OCI-LY7 (cell line): ENCODE results near the gene SMYD3. TPM values are rescaled to one million over a fixed set of nuclear protein-coding genes. Genes with fewer than 3 reads are reported as not detected.

Experiments
- BruUV-seq: library from RNA; stranded (reverse); fragments of 400-500 nt; replicated peaks from 2 replicates; lab custom pipeline; 2021; lab: Mats Ljungman, UMichigan
- CTCF ChIA-PET: fragments of 300-600 bp; sonication (Branson Sonifier 250); formaldehyde crosslinking; loops from one replicate; lab custom pipeline; 2022; ENCODE audit warnings: antibody characterized with exemption; ENCODE audit not compliant: unreplicated experiment; lab: Charles Lee
- POLR2A ChIA-PET: fragments of 300-600 bp; sonication (Branson Sonifier 250); formaldehyde crosslinking; loops from one replicate; lab custom pipeline; 2022; ENCODE audit warnings: antibody characterized with exemption; lab: Charles Lee
- DNase-seq: peaks from one replicate; pipeline ENCODE4 v3.0.0-alpha.2; 2015; ENCODE audit warnings: low spot score
- H2AFZ ChIP-seq: fragments of 200-600 bp; sonication (generic), shearing (Covaris generic); 2 replicates; pipeline ENCODE4 v1.6.1; 2014; ENCODE audit warnings: mild to moderate bottlenecking, antibody characterized with exemption, low read length, moderate library complexity
- H3K27ac ChIP-seq: fragments of 200-600 bp; sonication (generic); 2 replicates; pipeline ENCODE4 v1.5.1; 2014; ENCODE audit warnings: mixed run types, low read depth, mild to moderate bottlenecking, moderate library complexity, low read length, inconsistent platforms; ENCODE audit not compliant: poor library complexity, severe bottlenecking
- H3K36me3 ChIP-seq: fragments of 200-600 bp; sonication (generic); 2 replicates; pipeline ENCODE4 v1.6.1; 2014; ENCODE audit warnings: mild to moderate bottlenecking, antibody characterized with exemption, low read length, moderate library complexity, mixed read lengths; ENCODE audit not compliant: insufficient read depth
- H3K4me1 ChIP-seq: fragments of 200-600 bp; sonication (generic); 2 replicates; pipeline ENCODE4 v1.5.1; 2014; ENCODE audit warnings: mild to moderate bottlenecking, low read length; ENCODE audit not compliant: insufficient read depth, poor library complexity, severe bottlenecking
- H3K4me2 ChIP-seq: fragments of 200-600 bp; sonication (generic); 2 replicates; pipeline ENCODE4 v1.6.1; 2014; ENCODE audit warnings: mild to moderate bottlenecking, low read length
- H3K4me3 ChIP-seq: fragments of 200-600 bp; sonication (generic); 2 replicates; pipeline ENCODE4 v1.5.1; 2014; ENCODE audit warnings: mild to moderate bottlenecking, low read depth, low read length; ENCODE audit not compliant: poor library complexity, severe bottlenecking
- H3K79me2 ChIP-seq: fragments of 200-600 bp; sonication (generic); 2 replicates; pipeline ENCODE4 v1.6.1; 2016; ENCODE audit warnings: low read depth, mild to moderate bottlenecking, low read length, moderate library complexity, mixed read lengths; ENCODE audit not compliant: insufficient read depth
- H3K9me2 ChIP-seq: fragments of 200-600 bp; sonication (generic); 2 replicates; pipeline ENCODE4 v1.6.1; 2016; ENCODE audit warnings: mild to moderate bottlenecking, low read length, mixed read lengths; ENCODE audit not compliant: insufficient read depth
- H3K9me3 ChIP-seq: fragments of 200-600 bp; sonication (generic); 2 replicates; pipeline ENCODE4 v1.6.1; 2014; ENCODE audit warnings: mild to moderate bottlenecking, mixed run types, low read length, mixed read lengths
- H4K20me1 ChIP-seq: fragments of 200-600 bp; sonication (generic); 2 replicates; pipeline ENCODE4 v1.6.1; 2014; ENCODE audit warnings: mild to moderate bottlenecking, antibody characterized with exemption, low read length, moderate library complexity, mixed read lengths; ENCODE audit not compliant: insufficient read depth
- CTCF ChIP-seq: fragments of 200-600 bp; sonication (generic); conservative IDR thresholded peaks from 2 replicates; pipeline ENCODE4 v1.5.1; 2014; ENCODE audit warnings: mild to moderate bottlenecking, antibody characterized with exemption, low read length, moderate library complexity, mixed read lengths
- EZH2phosphoT487 ChIP-seq: fragments of 200-600 bp; sonication (generic); IDR thresholded peaks from 2 replicates; pipeline ENCODE4 v1.6.1; 2018; ENCODE audit warnings: low read depth, borderline replicate concordance, mild to moderate bottlenecking, mixed run types, antibody characterized with exemption, low read length, moderate library complexity, mixed read lengths
- intact Hi-C: fragments of 100-400 bp; cut with micrococcal nuclease; formaldehyde crosslinking; loops from one replicate; pipeline ENCODE4 v1.10.0; 2022; ENCODE audit not compliant: unreplicated experiment
- total RNA-seq, 2 experiments: library from RNA; depleted of rRNA in 1 of 2; stranded (reverse); fragments of >200 nt in 1 of 2; shearing (Covaris generic) in 1 of 2; gene quantifications; 2 replicates each; pipeline ENCODE4 v1.2.3, GENCODE V29; 2014 to 2022

Gene SMYD3
- total RNA-seq, 2 experiments from 2014 or later, result 28.9 to 34.5 TPM

GRCh38 chr1:245968775-245969174 is 538.3 kb downstream of the SMYD3 start:
- no peaks in the 10 kb centered on the region for H3K79me2 ChIP-seq
- H2AFZ ChIP-seq, result no peak overlapping the region
- TF ChIP-seq EZH2phosphoT487 (no peak), CTCF (no peak)

GRCh38 chr1:245965398-245965797 is 541.7 kb downstream of the SMYD3 start:
- Histone ChIP-seq H3K9me2 (no peaks in the 10 kb centered on the region), H3K27ac (no peak overlapping the region), H4K20me1 (no peaks in the 10 kb centered on the region), H3K9me3 (no peaks in the 10 kb centered on the region), H3K4me3 (no peak overlapping the region), H3K4me1 (no peaks in the 10 kb centered on the region), H3K36me3 (no peaks in the 10 kb centered on the region), H3K4me2 (no peak overlapping the region), H3K79me2 (no peaks in the 10 kb centered on the region), H2AFZ (no peak overlapping the region)
- ChIA-PET POLR2A (no interaction called here), CTCF (no interaction called here)
- no TSS peak for BruUV-seq
- intact Hi-C loops, result no loop called here
- TF ChIP-seq EZH2phosphoT487 (no peak), CTCF (no peak)
- DNase-seq, result no peak

More at GRCh38 chr1:245968775-245969174, 538.3 kb downstream of the SMYD3 start:
- no peak overlapping the region for H3K4me3 ChIP-seq
- ChIA-PET CTCF (no interaction called here), POLR2A (interaction anchor here (0.7 to 2.5 kb wide), 2 partner anchors 10 to 124 kb away, joined by 3 to 8 read pairs; no protein-coding TSS in a partner anchor)
- H4K20me1 ChIP-seq, result no peaks in the 10 kb centered on the region
- H3K36me3 ChIP-seq, result no peaks in the 10 kb centered on the region
- intact Hi-C loops, result no loop called here
- DNase-seq, result no peak
- H3K4me1 ChIP-seq, result no peaks in the 10 kb centered on the region
- no TSS peak for BruUV-seq
- H3K4me2 ChIP-seq, result no peak overlapping the region
- no peak overlapping the region for H3K27ac ChIP-seq
- H3K9me2 ChIP-seq, result no peaks in the 10 kb centered on the region
- no peaks in the 10 kb centered on the region for H3K9me3 ChIP-seq

GRCh38 chr1:245963649-245964048 is 543.4 kb downstream of the SMYD3 start:
- no peaks in the 10 kb centered on the region for H3K36me3 ChIP-seq
- no peak for TF ChIP-seq CTCF
- TF ChIP-seq EZH2phosphoT487, result no peak
- H3K9me2 ChIP-seq, result no peaks in the 10 kb centered on the region
- no peak overlapping the region for H3K4me2 ChIP-seq
- H3K27ac ChIP-seq, result no peak overlapping the region
- no peaks in the 10 kb centered on the region for H3K79me2 ChIP-seq
- no peak overlapping the region for H3K4me3 ChIP-seq
- no peaks in the 10 kb centered on the region for H3K9me3 ChIP-seq
- H4K20me1 ChIP-seq, result no peaks in the 10 kb centered on the region
- no peaks in the 10 kb centered on the region for H3K4me1 ChIP-seq
- ChIA-PET POLR2A (no interaction called here), CTCF (no interaction called here)
- intact Hi-C loops, result no loop called here
- DNase-seq, result no peak
- no TSS peak for BruUV-seq
- no peak overlapping the region for H2AFZ ChIP-seq
